H1 (cell line): ENCODE data around the gene CSGALNACT2. TPM values are rescaled to one million over a fixed set of nuclear protein-coding genes. Genes with fewer than 3 reads are reported as not detected.

Experiments
- CTCF ChIA-PET: fragments of 300-600 bp; sonication (Branson Sonifier 250); formaldehyde crosslinking; loops from one replicate; lab custom pipeline; 2021; ENCODE audit not compliant: partially characterized antibody; lab: Charles Lee
- POLR2A ChIA-PET: fragments of 300-600 bp; sonication (Branson Sonifier 250); formaldehyde crosslinking; loops from one replicate; lab custom pipeline; 2021; ENCODE audit warnings: inconsistent platforms; ENCODE audit not compliant: partially characterized antibody; lab: Charles Lee
- DNase-seq, 2 experiments: peaks; one replicate each; pipeline versions ENCODE4 v3.0.0 to v3.0.0-alpha.2; 2010 to 2022; ENCODE audit warnings: low spot score in 2 of 2, low read depth in 1 of 2, mixed read lengths in 1 of 2
- FAIRE-seq: peaks from 2 replicates; lab custom pipeline; 2011; peaks lifted over from hg19 to GRCh38; lab: Jason Lieb, UNC
- H2AFZ ChIP-seq: 2 replicates; pipeline ENCODE4 v1.8.1; 2012; ENCODE audit warnings: low read length, inconsistent platforms
- H2AK5ac ChIP-seq: 2 replicates; pipeline ENCODE4 v1.6.1; 2013; ENCODE audit warnings: low read depth, low read length
- H2BK120ac ChIP-seq: replicated peaks from 2 replicates; pipeline ENCODE3; 2013; ENCODE audit warnings: low read depth, low read length, inconsistent platforms
- H2BK12ac ChIP-seq: 2 replicates; pipeline ENCODE4 v1.6.1; 2013; ENCODE audit warnings: low read depth, low read length
- H2BK15ac ChIP-seq: 2 replicates; pipeline ENCODE4 v1.6.1; 2013; ENCODE audit warnings: low read length
- H2BK20ac ChIP-seq: 2 replicates; pipeline ENCODE4 v1.6.1; 2013; ENCODE audit warnings: low read length
- H2BK5ac ChIP-seq: 2 replicates; pipeline ENCODE4 v1.6.1; 2013; ENCODE audit warnings: low read depth, low read length
- H3K14ac ChIP-seq: 2 replicates; pipeline ENCODE4 v1.6.1; 2013; ENCODE audit warnings: inconsistent platforms; ENCODE audit not compliant: insufficient read length
- H3K18ac ChIP-seq: 2 replicates; pipeline ENCODE4 v1.6.1; 2013; ENCODE audit warnings: low read length; ENCODE audit errors: extremely low read depth
- H3K23ac ChIP-seq: 2 replicates; pipeline ENCODE4 v1.6.1; 2013; ENCODE audit warnings: inconsistent platforms; ENCODE audit not compliant: insufficient read length
- H3K23me2 ChIP-seq: 2 replicates; pipeline ENCODE4 v1.6.1; 2013; ENCODE audit warnings: low read depth, low read length
- H3K27ac ChIP-seq: 2 replicates; pipeline ENCODE4 v1.6.1; 2011; ENCODE audit warnings: low read depth, low read length, inconsistent platforms
- H3K27me3 ChIP-seq, 4 experiments: replicated peaks in 1 of 4; 1 replicate in 1 of 4; 2 replicates in 3 of 4; pipeline versions ENCODE4 v1.6.1 to v1.8.1; 2011 to 2013; ENCODE audit warnings: low read length in 3 of 4, mild to moderate bottlenecking in 3 of 4, inconsistent platforms in 2 of 4, mixed read lengths in 2 of 4, moderate library complexity in 1 of 4; ENCODE audit not compliant: control insufficient read depth in 3 of 4, insufficient read depth in 3 of 4; ENCODE audit errors: extremely low read depth in 1 of 4
- H3K36me3 ChIP-seq, 4 experiments: 2 replicates each; pipeline versions ENCODE4 v1.6.1 to v1.8.1; 2011 to 2013; ENCODE audit warnings: mild to moderate bottlenecking in 4 of 4, low read length in 3 of 4, moderate library complexity in 2 of 4, control low read depth in 1 of 4, inconsistent platforms in 1 of 4; ENCODE audit not compliant: insufficient read depth in 4 of 4, control insufficient read depth in 2 of 4
- H3K4ac ChIP-seq: replicated peaks from 2 replicates; pipeline ENCODE3; 2013; ENCODE audit warnings: low read length, low read depth, mixed read lengths, inconsistent platforms; ENCODE audit not compliant: insufficient read length
- H3K4me1 ChIP-seq, 4 experiments: replicated peaks in 1 of 4; 1 replicate in 1 of 4; 2 replicates in 3 of 4; pipeline versions ENCODE4 v1.6.1 to v1.8.1; 2011 to 2013; ENCODE audit warnings: low read length in 3 of 4, inconsistent platforms in 2 of 4, mixed read lengths in 1 of 4; ENCODE audit not compliant: insufficient read depth in 4 of 4, control insufficient read depth in 3 of 4
- H3K4me2 ChIP-seq, 2 experiments: 2 replicates each; pipeline versions ENCODE4 v1.6.1 to v1.8.1; 2011 to 2013; ENCODE audit warnings: low read depth in 2 of 2, low read length in 2 of 2, control low read depth in 1 of 2, inconsistent platforms in 1 of 2, mild to moderate bottlenecking in 1 of 2; ENCODE audit not compliant: insufficient read depth in 1 of 2
- H3K4me3 ChIP-seq, 4 experiments: fragments of 200-600, 300-600 bp in 1 of 4; sonication (generic), shearing (Covaris generic), sonication (Bioruptor Twin) in 1 of 4; 2 replicates each; pipeline versions ENCODE4 v1.5.1 to v1.8.1; 2011 to 2016; ENCODE audit warnings: low read length in 4 of 4, low read depth in 3 of 4, control low read depth in 2 of 4, inconsistent platforms in 2 of 4, mild to moderate bottlenecking in 2 of 4, mixed read lengths in 1 of 4, moderate library complexity in 1 of 4; ENCODE audit not compliant: insufficient read depth in 2 of 4; ENCODE audit errors: extremely low read depth in 1 of 4
- H3K56ac ChIP-seq: replicated peaks from 2 replicates; pipeline ENCODE3; 2013; ENCODE audit warnings: low read depth, mild to moderate bottlenecking, mixed read lengths, low read length, inconsistent platforms; ENCODE audit not compliant: insufficient read length
- H3K79me1 ChIP-seq: 2 replicates; pipeline ENCODE4 v1.6.1; 2013; ENCODE audit warnings: low read depth, low read length, control low read depth
- H3K79me2 ChIP-seq, 2 experiments: 2 replicates each; pipeline versions ENCODE4 v1.6.1 to v1.8.1; 2012 to 2013; ENCODE audit warnings: low read length in 2 of 2, mild to moderate bottlenecking in 2 of 2, inconsistent platforms in 1 of 2; ENCODE audit not compliant: insufficient read depth in 2 of 2, control insufficient read depth in 1 of 2
- H3K9ac ChIP-seq, 4 experiments: replicated peaks in 1 of 4; 1 replicate in 1 of 4; 2 replicates in 3 of 4; pipeline versions ENCODE4 v1.6.1 to v1.8.1; 2011 to 2013; ENCODE audit warnings: low read depth in 3 of 4, low read length in 3 of 4, control low read depth in 2 of 4, mild to moderate bottlenecking in 2 of 4, moderate library complexity in 2 of 4, inconsistent platforms in 1 of 4; ENCODE audit errors: extremely low read depth in 1 of 4
- H3K9me3 ChIP-seq, 2 experiments: 2 replicates each; pipeline versions ENCODE4 v1.6.1 to v1.8.1; 2012 to 2013; ENCODE audit warnings: mild to moderate bottlenecking in 2 of 2, moderate library complexity in 2 of 2, control low read depth in 1 of 2, inconsistent platforms in 1 of 2, low read depth in 1 of 2, low read length in 1 of 2, mixed read lengths in 1 of 2; ENCODE audit not compliant: insufficient read depth in 2 of 2
- H4K20me1 ChIP-seq, 2 experiments: replicated peaks in 1 of 2; 2 replicates each; pipeline versions ENCODE3 to v1.8.1; 2011 to 2013; ENCODE audit warnings: inconsistent platforms in 2 of 2, low read length in 2 of 2, mild to moderate bottlenecking in 1 of 2; ENCODE audit not compliant: insufficient read depth in 2 of 2, control insufficient read depth in 1 of 2
- H4K5ac ChIP-seq: 2 replicates; pipeline ENCODE4 v1.6.1; 2013; ENCODE audit warnings: low read length, low read depth, mixed read lengths, inconsistent platforms; ENCODE audit not compliant: insufficient read length
- H4K8ac ChIP-seq: 2 replicates; pipeline ENCODE4 v1.8.0; 2013; ENCODE audit warnings: mild to moderate bottlenecking, moderate library complexity, low read length, inconsistent platforms; ENCODE audit not compliant: insufficient read depth; ENCODE audit errors: extremely low read depth
- H4K91ac ChIP-seq: replicated peaks from 2 replicates; pipeline ENCODE3; 2013; ENCODE audit warnings: low read length, mixed read lengths, inconsistent platforms; ENCODE audit not compliant: insufficient read length
- ATF3 ChIP-seq: IDR thresholded peaks from 2 replicates; pipeline ENCODE4 v1.6.1; 2011; ENCODE audit warnings: low read depth, mild to moderate bottlenecking, low read length; ENCODE audit not compliant: insufficient read depth
- CBX5 ChIP-seq: fragments of 300-800, 300-1000 bp; sonication (generic); IDR thresholded peaks from 2 replicates; pipeline ENCODE4 v1.7.1; 2016; ENCODE audit warnings: antibody characterized with exemption, low read length, low read depth
- CBX8 ChIP-seq: fragments of 300-800, 300-1000 bp; sonication (generic); IDR thresholded peaks from 2 replicates; pipeline ENCODE4 v1.7.1; 2016; ENCODE audit warnings: low read depth, low read length, borderline replicate concordance
- CEBPB ChIP-seq: IDR thresholded peaks from 2 replicates; pipeline ENCODE4 v1.6.1; 2012; ENCODE audit warnings: low read depth, low read length
- CREB1 ChIP-seq: IDR thresholded peaks from 2 replicates; pipeline ENCODE4 v1.6.1; 2012; ENCODE audit warnings: inconsistent platforms
- E2F6 ChIP-seq: IDR thresholded peaks from 2 replicates; pipeline ENCODE4 v1.6.1; 2012; ENCODE audit warnings: inconsistent platforms
- EZH2 ChIP-seq: fragments of 200-600 bp; sonication (generic); IDR thresholded peaks from 2 replicates; pipeline ENCODE4 v1.7.1; 2012; ENCODE audit warnings: low read depth, mild to moderate bottlenecking, moderate library complexity, low read length, inconsistent platforms; ENCODE audit not compliant: severe bottlenecking
- MAFK ChIP-seq: IDR thresholded peaks from 2 replicates; pipeline ENCODE4 v1.6.1; 2012; ENCODE audit warnings: low read depth, mild to moderate bottlenecking, improper control_type of control experiment, low read length
- RBBP5 ChIP-seq: IDR thresholded peaks from 2 replicates; pipeline ENCODE4 v1.7.1; 2012; ENCODE audit warnings: low read depth, mild to moderate bottlenecking, inconsistent platforms, low read length, moderate library complexity, borderline replicate concordance
- RFX5 ChIP-seq: IDR thresholded peaks from 2 replicates; pipeline ENCODE4 v1.6.1; 2011; ENCODE audit warnings: low read depth, low read length, improper control_type of control experiment, borderline replicate concordance
- RNF2 ChIP-seq: fragments of 200-900, 300-1000 bp; sonication (generic); IDR thresholded peaks from 2 replicates; pipeline ENCODE4 v1.7.1; 2016; ENCODE audit warnings: borderline replicate concordance, low read depth, mild to moderate bottlenecking, antibody characterized with exemption, low read length; ENCODE audit not compliant: poor library complexity, severe bottlenecking; ENCODE audit errors: missing control alignments
- SAP30 ChIP-seq: fragments of 300-600 bp; sonication (generic); IDR thresholded peaks from 2 replicates; pipeline ENCODE4 v1.7.1; 2012; ENCODE audit warnings: low read length, moderate library complexity, mild to moderate bottlenecking, inconsistent platforms; ENCODE audit not compliant: insufficient read depth, insufficient replicate concordance
- TBP ChIP-seq: IDR thresholded peaks from 2 replicates; pipeline ENCODE4 v1.6.1; 2011; ENCODE audit warnings: low read depth, low read length, improper control_type of control experiment
- WGBS, 2 experiments: shearing (Covaris generic) in 1 of 2; methylation state at CpG; one replicate each; pipeline versions ENCODE4 v1.1.6 to v1.1.7; 2013 to 2015; ENCODE audit warnings: low lambda C conversion rate in 2 of 2, mixed read lengths in 2 of 2, inconsistent platforms in 1 of 2, low coverage in 1 of 2, missing lambda C conversion rate in 1 of 2; ENCODE audit not compliant: insufficient replicate concordance in 2 of 2, insufficient coverage in 1 of 2, insufficient read length in 1 of 2; ENCODE audit errors: extremely low coverage in 1 of 2, missing lambda C conversion rate in 1 of 2; 5-methylcytosine and 5-hydroxymethylcytosine counted together
- polyA plus RNA-seq, 7 experiments: library from polyadenylated mRNA; depleted of rRNA in 3 of 7; stranded (reverse) in 5 of 7; unstranded in 2 of 7; fragments of >200 nt in 5 of 7; fragments of 200-250 nt in 2 of 7; gene quantifications; 1 replicate in 5 of 7; 2 replicates in 1 of 7; 4 replicates in 1 of 7; pipeline versions ENCODE4 v1.2.1 to v1.2.3, GENCODE V29; 2011 to 2013; ENCODE audit warnings: missing spikeins in 2 of 7, mixed read lengths in 2 of 7
- total RNA-seq: library from RNA; stranded (reverse); fragmentation: NEBNext Ultra II Directional; extraction: Animal tissue kit (Norgen Biotek cat#: 25700); gene quantifications from 2 replicates; pipeline ENCODE4 v1.2.1, GENCODE V29; 2021

Gene CSGALNACT2
- total and polyA plus RNA-seq, 2 of the 8 experiments (the other 6 are each of a cell fraction or from before 2014, with no cell fraction given) = 2.6 to 5.3 TPM

- no peaks in the 10 kb centered on the region for H3K9me3 ChIP-seq
- CTCF ChIA-PET = interaction anchor here (1.9 to 4.0 kb wide), 2 partner anchors 9 to 38 kb away, joined by 5 to 21 read pairs; no protein-coding TSS in a partner anchor
- no peak for TF ChIP-seq RNF2
- no peak for TF ChIP-seq SAP30
- TF ChIP-seq E2F6 = no peak
- TF ChIP-seq TBP = no peak
- TF ChIP-seq RFX5 = no peak
- no peak for TF ChIP-seq CBX5
- no peak for TF ChIP-seq CREB1
- no peak for TF ChIP-seq CBX8
- no peak for TF ChIP-seq EZH2
- TF ChIP-seq MAFK = no peak
- TF ChIP-seq CEBPB = no peak
- no peak for TF ChIP-seq ATF3
- no peak for TF ChIP-seq RBBP5
These were observed 24.4 kb downstream of the CSGALNACT2 start for GRCh38 chr10:43162604-43163003.

More at GRCh38 chr10:43162604-43163003, 24.4 kb downstream of the CSGALNACT2 start:
- Histone ChIP-seq H3K23me2 (no peaks in the 10 kb centered on the region), H3K23ac (no peak overlapping the region), H2BK120ac (no peak overlapping the region), H3K4me1 (no peaks in the 10 kb centered on the region), H4K91ac (no peak overlapping the region), H3K4me2 (no peak overlapping the region), H2BK20ac (no peak overlapping the region), H3K36me3 (no peaks in the 10 kb centered on the region), H3K4me3 (no peak overlapping the region), H3K79me2 (no peaks in the 10 kb centered on the region), H2AK5ac (no peak overlapping the region), H3K27ac (no peak overlapping the region), H3K9ac (no peak overlapping the region), H2AFZ (no peak overlapping the region), H3K56ac (no peak overlapping the region), H4K5ac (no peak overlapping the region), H2BK15ac (no peak overlapping the region), H3K18ac (no peak overlapping the region), H4K8ac (no peak overlapping the region), H2BK12ac (no peak overlapping the region), H3K4ac (no peak overlapping the region), H4K20me1 (no peaks in the 10 kb centered on the region), H3K14ac (no peak overlapping the region), H3K27me3 (no peaks in the 10 kb centered on the region), H3K79me1 (no peaks in the 10 kb centered on the region), H2BK5ac (no peak overlapping the region)
- 78% methylated on average over 1 of the region's 1 CpG; no CpG with 5 or more reads in 1 of the 2 experiments for WGBS, 2 experiments
- FAIRE-seq = no peak
- no peak for DNase-seq
- POLR2A ChIA-PET = no interaction called here
